ENCODE data around the gene QRFP.

Gene QRFP

GRCh38 chr9:130917168-130917960, 20.8 kb upstream of the QRFP start:
- Histone ChIP-seq H3K9me3 (no peaks in the 10 kb centered on the region), H3K4me3 (ENCODE audit: low read depth, low read length) (no peak overlapping the region), H3K36me3 (no peaks in the 10 kb centered on the region), H3K27me3 (no peaks in the 10 kb centered on the region), H3K4me1 (no peaks in the 10 kb centered on the region; the same call in 1 of the 2 replicates)
- no peak for DNase-seq
- TF ChIP-seq, protein P1, sequence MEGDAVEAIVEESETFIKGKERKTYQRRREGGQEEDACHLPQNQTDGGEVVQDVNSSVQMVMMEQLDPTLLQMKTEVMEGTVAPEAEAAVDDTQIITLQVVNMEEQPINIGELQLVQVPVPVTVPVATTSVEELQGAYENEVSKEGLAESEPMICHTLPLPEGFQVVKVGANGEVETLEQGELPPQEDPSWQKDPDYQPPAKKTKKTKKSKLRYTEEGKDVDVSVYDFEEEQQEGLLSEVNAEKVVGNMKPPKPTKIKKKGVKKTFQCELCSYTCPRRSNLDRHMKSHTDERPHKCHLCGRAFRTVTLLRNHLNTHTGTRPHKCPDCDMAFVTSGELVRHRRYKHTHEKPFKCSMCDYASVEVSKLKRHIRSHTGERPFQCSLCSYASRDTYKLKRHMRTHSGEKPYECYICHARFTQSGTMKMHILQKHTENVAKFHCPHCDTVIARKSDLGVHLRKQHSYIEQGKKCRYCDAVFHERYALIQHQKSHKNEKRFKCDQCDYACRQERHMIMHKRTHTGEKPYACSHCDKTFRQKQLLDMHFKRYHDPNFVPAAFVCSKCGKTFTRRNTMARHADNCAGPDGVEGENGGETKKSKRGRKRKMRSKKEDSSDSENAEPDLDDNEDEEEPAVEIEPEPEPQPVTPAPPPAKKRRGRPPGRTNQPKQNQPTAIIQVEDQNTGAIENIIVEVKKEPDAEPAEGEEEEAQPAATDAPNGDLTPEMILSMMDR (IDR thresholded peaks at IDR 0.05; ENCODE audit: low read depth, low read length): no peak

- Histone ChIP-seq H3K9me3 (no peaks in the 10 kb centered on the region), H3K4me3 (ENCODE audit: low read depth, low read length) (no peak overlapping the region), H3K27me3 (no peaks in the 10 kb centered on the region), H3K4me1 (no peaks in the 10 kb centered on the region; the same call in 1 of the 2 replicates), H3K36me3 (no peaks in the 10 kb centered on the region)
- TF ChIP-seq, protein P1 (IDR thresholded peaks at IDR 0.05; ENCODE audit: low read depth, low read length): no peak
- DNase-seq: no peak
Measured at GRCh38 chr9:130915096-130915447, 18.5 kb upstream of the QRFP start.

- no peaks in the 10 kb centered on the region; the same call in 1 of the 2 replicates for H3K4me1 ChIP-seq
- TF ChIP-seq, protein P1 (IDR thresholded peaks at IDR 0.05; ENCODE audit: low read depth, low read length): no peak
- no peak for DNase-seq
- no peaks in the 10 kb centered on the region for H3K9me3 ChIP-seq
- H3K4me3 ChIP-seq (ENCODE audit: low read depth, low read length): no peak overlapping the region
- no peaks in the 10 kb centered on the region for H3K36me3 ChIP-seq
- no peaks in the 10 kb centered on the region for H3K27me3 ChIP-seq
Measured at GRCh38 chr9:130914417-130915095, 17.9 kb upstream of the QRFP start.

- peak overlapping the region; percentile 33 for H3K4me3 ChIP-seq (ENCODE audit: low read depth, low read length)
- H3K27me3 ChIP-seq: no peaks in the 10 kb centered on the region
- no peaks in the 10 kb centered on the region for H3K36me3 ChIP-seq
- no peaks in the 10 kb centered on the region; the same call in 1 of the 2 replicates for H3K4me1 ChIP-seq
- no peaks in the 10 kb centered on the region for H3K9me3 ChIP-seq
- TF ChIP-seq, protein P1 (IDR thresholded peaks at IDR 0.05; ENCODE audit: low read depth, low read length): no peak
- no peak for DNase-seq
Measured at GRCh38 chr9:130913599-130914416, 17.2 kb upstream of the QRFP start.

DNA sequence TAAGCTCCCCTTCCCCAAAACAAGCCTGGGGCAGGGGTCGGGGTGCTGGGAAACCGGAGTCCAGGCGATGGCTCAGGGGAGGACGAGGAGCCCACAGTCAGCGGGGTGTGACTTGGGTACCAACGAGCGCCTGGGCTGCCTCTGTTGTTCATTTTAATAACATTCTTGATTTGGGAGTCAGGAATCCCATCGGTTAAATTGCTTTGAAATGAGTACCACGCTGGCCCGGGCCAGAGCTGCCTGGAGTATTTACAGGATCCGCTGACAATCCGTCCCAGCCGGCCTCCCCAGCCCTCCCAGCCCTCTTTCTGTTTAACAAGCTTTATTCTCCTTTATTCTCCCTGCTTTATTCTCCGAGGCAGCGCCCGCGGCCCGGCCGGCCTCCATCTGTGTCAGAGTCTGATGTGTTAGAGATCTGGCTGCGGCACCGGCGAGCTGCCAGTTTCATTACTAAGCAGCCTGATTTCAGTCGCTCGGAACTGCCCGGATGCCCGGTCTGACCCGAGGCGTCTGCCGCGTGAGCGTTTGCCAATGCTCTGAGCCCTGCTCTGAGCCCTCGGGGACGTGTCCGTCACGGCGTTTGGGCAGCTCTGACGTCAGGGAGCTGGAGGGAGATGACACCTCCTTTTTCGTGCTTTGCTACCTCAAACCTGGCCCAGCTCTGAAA, 16.5 kb upstream of the QRFP start:
- peak; percentile 67 for DNase-seq
- peaks cover 1% of the 10 kb centered on the region; the same call in 1 of the 2 replicates for H3K4me1 ChIP-seq
- peak overlapping the region; percentile 33 for H3K4me3 ChIP-seq (ENCODE audit: low read depth, low read length)
- no peaks in the 10 kb centered on the region for H3K27me3 ChIP-seq
- no peaks in the 10 kb centered on the region for H3K36me3 ChIP-seq
- H3K9me3 ChIP-seq: no peaks in the 10 kb centered on the region
- TF ChIP-seq, protein P1 (IDR thresholded peaks at IDR 0.05; ENCODE audit: low read depth, low read length): no peak
